Upper lobe of left lung (tissue), 6 donors: Measurements from ENCODE around the gene PDGFRB. TPM values are rescaled to one million over a fixed set of nuclear protein-coding genes. Genes with fewer than 3 reads are reported as not detected.

ENCODE experiments used
- ATAC-seq, 2 donors: fragments of 200-7000 bp; cut with Tn5 transposase; one replicate each; pipeline ENCODE4 v1.9.1; 2022; ENCODE audit warnings: mild to moderate bottlenecking in 2 of 2, moderate library complexity in 2 of 2; ENCODE audit not compliant: low FRiP score in 2 of 2
- DNase-seq, 2 donors: peaks; one replicate each; pipeline ENCODE4 v3.0.0-alpha.2; 2019 to 2020
- H3K27ac ChIP-seq, 4 donors: fragments of 200-600 bp; sonication (generic); one replicate each; pipeline ENCODE4 v1.5.1; 2016 to 2019
- H3K27me3 ChIP-seq, 4 donors: fragments of 200-600 bp; sonication (generic); one replicate each; pipeline ENCODE4 v1.5.1; 2017 to 2019
- H3K36me3 ChIP-seq, 4 donors: fragments of 200-600 bp; sonication (generic); one replicate each; pipeline ENCODE4 v1.5.1; 2016 to 2019
- H3K4me1 ChIP-seq, 4 donors: fragments of 200-600 bp; sonication (generic); one replicate each; pipeline ENCODE4 v1.5.1; 2018 to 2019
- H3K4me3 ChIP-seq, 4 donors: fragments of 200-600 bp; sonication (generic); one replicate each; pipeline ENCODE4 v1.5.1; 2017 to 2019; ENCODE audit warnings: mild to moderate bottlenecking in 2 of 4, moderate library complexity in 1 of 4
- H3K9me3 ChIP-seq, 4 donors: fragments of 200-600 bp; sonication (generic); one replicate each; pipeline ENCODE4 v1.5.1; 2018 to 2019
- CTCF ChIP-seq, 6 experiments: fragments of 450-650 bp in 4 of 6; fragments of 200-600 bp in 2 of 6; sonication (generic) in 2 of 6; IDR thresholded peaks; one replicate each; pipeline ENCODE4 v1.5.1; 2016 to 2019; ENCODE audit warnings: antibody characterized with exemption in 6 of 6
- EP300 ChIP-seq, 4 donors: sonication (generic); formaldehyde crosslinking; IDR thresholded peaks; one replicate each; pipeline ENCODE4 v1.5.1; 2017; ENCODE audit warnings: antibody characterized with exemption in 4 of 4, control low read depth in 2 of 4
- POLR2A ChIP-seq, 4 donors: fragments of 450-650 bp; IDR thresholded peaks; one replicate each; pipeline ENCODE4 v1.5.1; 2016 to 2017; ENCODE audit warnings: antibody characterized with exemption in 4 of 4, mild to moderate bottlenecking in 2 of 4
- POLR2AphosphoS5 ChIP-seq, 2 donors: sonication (generic); formaldehyde crosslinking; IDR thresholded peaks; one replicate each; pipeline ENCODE4 v1.5.1; 2017; ENCODE audit warnings: antibody characterized with exemption in 2 of 2
- WGBS, 2 donors: methylation state at CpG; one replicate each; pipeline ENCODE4 v1.1.5; 2017 to 2018; 5-methylcytosine and 5-hydroxymethylcytosine counted together
- total RNA-seq, 6 donors: library from RNA; depleted of rRNA in 4 of 6; stranded (reverse); fragments of >200 nt in 4 of 6; gene quantifications; one replicate each; pipeline versions ENCODE4 v1.1.0 to v1.2.1, GENCODE V29; 2016 to 2021
- donor health status: DM: no; HTN: no; CAD: no; lungs with moderate emphysema.
- donor health status: DM: no; HTN: yes; CAD: no; lungs with severe emphysema.

Gene PDGFRB
- total RNA-seq, 6 donors from 2014 or later: 26.6 to 155 (median 81.5) TPM

- DNase-seq (peak in 1 of 2 donors; percentile 22), ATAC-seq (no peak)
- Histone ChIP-seq H3K27me3 (no peaks in the 10 kb centered on the region), H3K4me1 (peaks cover 16 to 28% (median 24%) of the 10 kb centered on the region in 4 donors), H3K9me3 (no peaks in the 10 kb centered on the region), H3K27ac (peak overlapping the region in 3 of 4 donors; percentile 79 to 84 (median 79)), H3K4me3 (no peak overlapping the region), H3K36me3 (peaks cover 0 to 6% (median 0%) of the 10 kb centered on the region in 4 donors)
- WGBS, 2 donors: 79 to 81% methylated on average over 9 to 20 of the region's 21 CpGs
- TF ChIP-seq CTCF (IDR thresholded peaks at IDR 0.05) (no peak), POLR2AphosphoS5 (IDR thresholded peaks at IDR 0.05) (no peak)
Measured at GRCh38 chr5:150135557-150136304, 19.9 kb downstream of the PDGFRB start.

- Histone ChIP-seq H3K4me3 (no peak overlapping the region), H3K27me3 (no peaks in the 10 kb centered on the region), H3K9me3 (no peaks in the 10 kb centered on the region), H3K27ac (peak overlapping the region in 2 of 4 donors; percentile 14 to 38), H3K36me3 (peaks cover 0 to 12% (median 0%) of the 10 kb centered on the region in 4 donors), H3K4me1 (peaks cover 25 to 33% (median 27%) of the 10 kb centered on the region in 4 donors)
- WGBS, 2 donors: 56 to 58% methylated on average over 7 of the region's 7 CpGs
- DNase-seq (no peak), ATAC-seq (no peak)
- TF ChIP-seq POLR2A (IDR thresholded peaks at IDR 0.05) (no peak), EP300 (IDR thresholded peaks at IDR 0.05) (no peak)
Measured at GRCh38 chr5:150134198-150134588, 21.5 kb downstream of the PDGFRB start.

GRCh38 chr5:150133581-150134197 is 22.0 kb downstream of the PDGFRB start:
- H3K9me3 ChIP-seq: no peaks in the 10 kb centered on the region
- H3K27me3 ChIP-seq: no peaks in the 10 kb centered on the region
- no peak for ATAC-seq
- TF ChIP-seq POLR2A (IDR thresholded peaks at IDR 0.05) (no peak), POLR2AphosphoS5 (IDR thresholded peaks at IDR 0.05) (no peak), EP300 (IDR thresholded peaks at IDR 0.05) (no peak), CTCF (IDR thresholded peaks at IDR 0.05) (no peak)
- WGBS, 2 donors: 73 to 76% methylated on average over 15 to 16 of the region's 16 CpGs
- peak overlapping the region in 2 of 4 donors; percentile 35 to 42 for H3K27ac ChIP-seq
- peak in 1 of 2 donors; percentile 8 for DNase-seq
- H3K4me3 ChIP-seq: no peak overlapping the region
- H3K36me3 ChIP-seq: peaks cover 0 to 16% (median 0%) of the 10 kb centered on the region in 4 donors
- H3K4me1 ChIP-seq: peaks cover 20 to 28% (median 24%) of the 10 kb centered on the region in 4 donors

- H3K9me3 ChIP-seq: no peaks in the 10 kb centered on the region
- ATAC-seq (peak in 1 of 2 donors; percentile 2), DNase-seq (peak in 1 of 2 donors; percentile 75)
- peaks cover 0 to 16% (median 0%) of the 10 kb centered on the region in 4 donors for H3K36me3 ChIP-seq
- WGBS, 2 donors: 85 to 90% methylated on average over 21 to 22 of the region's 22 CpGs
- H3K4me3 ChIP-seq: no peak overlapping the region
- peaks cover 12 to 23% (median 19%) of the 10 kb centered on the region in 4 donors for H3K4me1 ChIP-seq
- H3K27ac ChIP-seq: peak overlapping the region in 3 of 4 donors; percentile 32 to 42 (median 35)
- TF ChIP-seq CTCF (IDR thresholded peaks at IDR 0.05) (no peak), POLR2AphosphoS5 (IDR thresholded peaks at IDR 0.05) (no peak), EP300 (IDR thresholded peaks at IDR 0.05) (no peak), POLR2A (IDR thresholded peaks at IDR 0.05) (no peak)
- no peaks in the 10 kb centered on the region for H3K27me3 ChIP-seq
Measured at GRCh38 chr5:150132740-150133139, 22.9 kb downstream of the PDGFRB start.

GRCh38 chr5:150131978-150132694 is 23.5 kb downstream of the PDGFRB start:
- Histone ChIP-seq H3K27ac (peak overlapping the region in 3 of 4 donors; percentile 11 to 42 (median 39)), H3K4me3 (no peak overlapping the region), H3K9me3 (no peaks in the 10 kb centered on the region), H3K36me3 (peaks cover 0 to 16% (median 0%) of the 10 kb centered on the region in 4 donors), H3K4me1 (peaks cover 12 to 17% (median 14%) of the 10 kb centered on the region in 4 donors), H3K27me3 (no peaks in the 10 kb centered on the region)
- DNase-seq: no peak
- WGBS, 2 donors: 54 to 62% methylated on average over 10 to 12 of the region's 12 CpGs
- peak in 1 of 2 donors; percentile 4 for ATAC-seq
- no peak for TF ChIP-seq EP300 (IDR thresholded peaks at IDR 0.05)
- TF ChIP-seq POLR2AphosphoS5 (IDR thresholded peaks at IDR 0.05): no peak
- no peak for TF ChIP-seq POLR2A (IDR thresholded peaks at IDR 0.05)
- no peak for TF ChIP-seq CTCF (IDR thresholded peaks at IDR 0.05)
